ENCODE data around the gene PPP1R12A.

Gene PPP1R12A

DNA sequence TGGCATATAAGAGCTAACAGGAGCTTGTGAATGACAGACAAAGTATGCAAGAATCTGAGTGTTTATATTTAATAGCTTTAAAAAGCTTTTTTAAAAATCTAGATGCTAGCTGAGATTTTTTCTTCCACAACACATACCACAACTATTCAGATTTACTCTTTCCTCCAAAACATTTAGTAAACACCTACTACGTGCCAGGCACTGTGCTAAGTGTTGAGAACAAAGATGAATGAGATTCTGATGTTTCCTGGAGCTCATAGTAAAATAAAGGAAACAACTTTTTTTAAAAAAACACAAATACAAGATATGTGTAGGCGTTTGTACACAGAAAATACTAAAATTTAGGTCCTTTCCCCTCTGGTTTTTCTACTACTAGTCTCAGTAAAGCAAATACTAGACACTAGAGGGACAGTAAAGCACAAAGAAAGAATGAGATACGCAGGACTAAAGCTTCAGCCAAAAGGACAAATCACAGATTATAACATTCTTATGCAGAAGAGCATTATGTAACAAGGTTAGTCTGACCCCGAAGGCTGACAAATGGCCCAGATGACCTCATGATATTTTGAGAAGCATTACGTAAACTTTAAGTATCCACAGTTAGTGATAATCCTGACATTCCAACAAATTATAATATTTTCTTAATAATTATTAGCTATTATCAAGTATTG, 165.6 kb downstream of the PPP1R12A start:
- DNase-seq, result no peak
- no peak for TF ChIP-seq CTCF (IDR thresholded peaks at IDR 0.05)
- Histone ChIP-seq H3K36me3 (no peaks in the 10 kb centered on the region), H3K27me3 (no peaks in the 10 kb centered on the region), H3K4me1 (peaks cover 0 to 18% (median 8%) of the 10 kb centered on the region in 4 donors), H3K27ac (no peak overlapping the region), H3K4me3 (no peak overlapping the region), H3K9me3 (no peaks in the 10 kb centered on the region)
- intact Hi-C loops (cut with DNase I; ENCODE audit: low total_unique reads), result no loop called here

DNA sequence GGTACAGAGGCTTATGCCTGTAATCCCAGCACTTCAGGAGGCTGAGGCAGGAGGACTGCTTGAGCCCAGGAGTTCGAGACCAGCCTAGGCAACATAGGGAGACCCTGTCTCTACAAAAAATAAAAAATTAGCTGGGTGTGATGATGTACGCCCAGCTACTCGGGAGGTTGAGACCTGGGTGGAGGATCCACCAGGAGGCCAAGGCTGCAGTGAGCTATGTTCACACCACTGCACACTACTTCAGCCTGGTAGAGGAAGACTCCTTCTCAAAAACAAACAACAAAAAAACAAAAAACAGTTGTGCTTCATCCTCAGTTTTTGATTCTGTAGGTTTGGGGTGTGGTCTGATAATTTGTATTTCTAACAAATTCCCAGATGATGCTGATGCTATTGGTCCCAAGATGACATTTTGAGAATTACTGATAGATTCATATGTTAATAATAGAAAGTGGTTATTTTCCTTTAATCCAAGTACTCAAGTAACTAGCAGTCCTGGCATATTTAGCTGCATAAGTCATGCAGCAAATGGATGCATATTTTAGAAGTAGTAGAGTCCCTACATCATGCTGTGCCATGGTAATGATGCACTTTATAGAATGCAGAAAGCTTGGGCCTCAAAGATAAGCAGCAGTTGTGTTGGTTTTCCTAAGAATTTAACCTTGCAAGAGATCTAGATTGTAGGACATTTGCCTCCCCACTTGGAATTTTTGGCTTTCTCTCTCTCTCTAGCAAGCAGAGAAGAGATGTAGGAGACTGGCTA, 168.0 kb downstream of the PPP1R12A start:
- no peak for TF ChIP-seq CTCF (IDR thresholded peaks at IDR 0.05)
- intact Hi-C loops (cut with DNase I; ENCODE audit: low total_unique reads), result no loop called here

DNA sequence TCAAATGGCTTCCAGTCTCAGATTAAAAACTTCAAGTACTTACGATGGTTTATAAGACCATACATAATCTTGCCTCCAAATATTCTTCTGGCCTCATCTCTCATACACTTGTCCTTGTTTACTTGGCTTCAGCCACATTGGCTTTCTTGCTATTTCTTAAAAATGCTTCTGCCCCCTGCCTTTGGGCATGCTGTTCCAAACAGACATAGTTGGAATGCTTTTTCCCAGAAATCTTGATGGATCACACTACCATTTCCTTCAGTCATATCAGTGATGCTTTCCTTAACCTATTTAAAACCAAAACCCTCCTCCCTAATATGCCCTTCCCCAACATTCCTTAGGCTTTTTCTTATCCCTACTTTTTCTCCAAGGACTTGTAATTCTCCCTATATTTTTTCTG, 169.7 kb downstream of the PPP1R12A start:
- TF ChIP-seq CTCF (IDR thresholded peaks at IDR 0.05), result no peak
- intact Hi-C loops (cut with DNase I; ENCODE audit: low total_unique reads), result no loop called here
- no peak for DNase-seq

More for the DNA sequence above, 168.0 kb downstream of the PPP1R12A start:
- H3K4me1 ChIP-seq, result peaks cover 0 to 18% (median 8%) of the 10 kb centered on the region in 4 donors
- no peaks in the 10 kb centered on the region for H3K9me3 ChIP-seq
- H3K36me3 ChIP-seq, result no peaks in the 10 kb centered on the region
- no peak for DNase-seq
- no peak overlapping the region for H3K4me3 ChIP-seq
- H3K27me3 ChIP-seq, result no peaks in the 10 kb centered on the region
- H3K27ac ChIP-seq, result no peak overlapping the region

DNA sequence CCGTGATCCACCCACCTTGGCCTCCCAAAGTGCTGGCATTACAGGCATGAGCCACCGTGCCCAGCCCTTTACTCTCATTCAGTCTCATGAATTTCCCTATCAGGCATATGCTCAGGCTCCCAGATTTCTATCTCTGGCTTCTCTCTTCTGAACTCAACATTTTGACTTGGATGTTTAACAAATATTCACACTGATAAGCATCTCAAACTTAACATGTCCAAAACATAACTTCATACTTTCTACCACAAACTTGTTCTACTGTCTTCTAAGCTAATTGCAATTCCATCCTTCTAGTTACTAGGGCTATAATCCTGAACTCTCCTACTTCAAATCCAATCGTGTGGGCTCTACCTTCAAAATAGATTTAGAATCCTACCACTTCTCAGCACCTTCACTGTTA, 170.3 kb downstream of the PPP1R12A start:
- Histone ChIP-seq H3K27ac (no peak overlapping the region), H3K36me3 (no peaks in the 10 kb centered on the region), H3K4me1 (peaks cover 0 to 15% (median 7%) of the 10 kb centered on the region in 4 donors), H3K4me3 (no peak overlapping the region), H3K9me3 (no peaks in the 10 kb centered on the region), H3K27me3 (no peaks in the 10 kb centered on the region)
- TF ChIP-seq CTCF (IDR thresholded peaks at IDR 0.05), result no peak
- intact Hi-C loops (cut with DNase I; ENCODE audit: low total_unique reads), result no loop called here
- no peak for DNase-seq

More for the DNA sequence above, 169.7 kb downstream of the PPP1R12A start:
- H3K9me3 ChIP-seq, result no peaks in the 10 kb centered on the region
- H3K27ac ChIP-seq, result no peak overlapping the region
- no peak overlapping the region for H3K4me3 ChIP-seq
- no peaks in the 10 kb centered on the region for H3K36me3 ChIP-seq
- no peaks in the 10 kb centered on the region for H3K27me3 ChIP-seq
- peaks cover 0 to 18% (median 8%) of the 10 kb centered on the region in 4 donors for H3K4me1 ChIP-seq

DNA sequence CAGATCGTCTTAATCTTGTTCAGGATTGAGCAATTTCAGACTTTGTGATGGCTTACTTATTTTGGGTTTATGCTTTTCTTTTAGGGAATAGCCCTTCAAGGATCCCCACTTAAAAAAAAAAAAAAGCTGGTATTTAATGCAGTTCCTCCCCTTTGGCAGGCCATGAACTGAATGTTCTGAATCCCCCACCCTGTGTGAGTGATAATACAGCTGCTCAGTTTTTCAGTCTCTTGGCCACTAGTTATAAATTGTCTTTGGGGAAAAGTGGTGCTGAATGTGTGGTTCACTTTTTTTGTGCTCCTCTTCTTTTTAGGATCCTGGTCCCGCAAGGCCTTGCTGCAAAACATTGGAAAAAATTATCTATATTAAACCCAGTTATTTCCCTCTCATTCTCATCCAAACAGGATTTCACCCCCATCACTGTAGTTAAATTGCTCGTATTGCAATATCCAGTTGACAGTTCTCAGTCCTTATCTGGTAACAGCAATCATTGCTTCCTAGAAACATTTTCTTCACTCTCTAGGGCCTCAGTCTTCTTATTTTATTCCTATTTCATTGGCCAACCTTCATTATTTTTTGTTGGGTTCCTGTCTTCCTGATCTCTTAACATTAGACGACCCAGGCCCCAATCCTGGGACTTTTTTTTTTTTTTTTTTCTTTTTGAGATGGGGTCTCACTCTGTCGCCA, 171.0 kb downstream of the PPP1R12A start:
- no peaks in the 10 kb centered on the region for H3K36me3 ChIP-seq
- no peaks in the 10 kb centered on the region for H3K9me3 ChIP-seq
- peaks cover 0 to 8% (median 4%) of the 10 kb centered on the region in 4 donors for H3K4me1 ChIP-seq
- no peak for DNase-seq
- H3K27ac ChIP-seq, result no peak overlapping the region
- no peaks in the 10 kb centered on the region for H3K27me3 ChIP-seq
- H3K4me3 ChIP-seq, result no peak overlapping the region
- intact Hi-C loops (cut with DNase I; ENCODE audit: low total_unique reads), result no loop called here
- TF ChIP-seq CTCF (IDR thresholded peaks at IDR 0.05), result no peak

Measured in tibial artery (tissue), 4 donors.